GM12891 (cell line): ENCODE data around the gene KIR2DL4.
"Not testable (repeated sequence)": the region's sequence is repeated elsewhere in the genome, so short reads cannot be mapped to it uniquely, and the experiment has no call there.

Experiments used
- POLR2A ChIP-seq: IDR thresholded peaks from 2 replicates; pipeline ENCODE4 v1.6.1; 2011; ENCODE audit warnings: low read depth, low read length, control low read depth
- POLR2AphosphoS5 ChIP-seq: IDR thresholded peaks from 2 replicates; pipeline ENCODE4 v1.6.1; 2011; ENCODE audit warnings: low read depth, low read length, control low read depth

DNA sequence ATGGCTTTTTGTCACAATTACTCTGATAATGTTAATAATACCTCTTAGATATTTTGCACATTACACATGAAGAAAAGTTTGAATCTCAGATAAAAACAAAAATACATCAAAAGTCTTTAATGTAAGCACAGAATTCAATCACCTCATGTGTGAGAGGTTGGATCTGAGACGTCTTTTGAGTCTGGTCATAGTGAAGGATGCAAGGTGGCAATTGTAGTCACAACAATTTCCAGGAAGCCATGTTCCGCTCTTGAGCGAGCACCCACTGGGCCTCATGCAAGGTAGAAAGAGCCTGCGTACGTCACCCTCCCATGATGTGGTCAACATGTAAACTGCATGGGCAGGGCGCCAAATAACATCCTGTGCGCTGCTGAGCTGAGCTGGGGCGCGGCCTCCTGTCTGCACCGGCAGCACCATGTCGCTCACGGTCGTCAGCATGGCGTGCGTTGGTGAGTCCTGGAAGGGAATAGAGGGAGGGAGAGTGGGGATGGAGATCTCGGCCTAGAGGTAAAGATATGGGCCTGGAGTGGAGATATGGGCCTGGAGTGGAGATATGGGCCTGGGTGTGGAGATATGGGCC, 46.7 kb downstream of the KIR2DL4 start, which contains the start of gene KIR3DL2:
- not testable (repeated sequence) for TF ChIP-seq POLR2AphosphoS5, POLR2A
